ENCODE results near the gene NUSAP1.
"Not testable (repeated sequence)": the region's sequence is repeated elsewhere in the genome, so short reads cannot be mapped to it uniquely, and the experiment has no call there.

The NUSAP1 gene

DNA sequence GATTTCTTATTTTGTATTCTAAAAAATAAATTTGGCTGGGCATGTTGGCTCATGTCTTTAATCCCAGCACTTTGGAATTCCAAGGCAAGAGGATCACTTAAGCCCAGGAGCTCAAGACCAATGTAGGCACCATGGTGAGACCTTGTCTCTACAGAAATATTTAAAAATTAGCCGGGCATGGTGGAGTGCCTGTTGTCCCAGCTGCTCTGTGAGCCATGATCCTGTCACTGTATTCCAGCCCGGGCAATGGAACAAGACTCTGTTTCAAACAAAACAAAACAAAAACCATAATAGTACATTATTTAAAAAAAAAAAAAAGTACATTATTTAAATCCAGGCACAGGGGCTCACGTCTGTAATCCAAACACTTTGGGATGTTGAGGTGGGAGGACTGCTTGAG, 78.8 kb downstream of the NUSAP1 start:
- Mint-ChIP-seq H3K4me3 (no peak overlapping the region), H3K36me3 (ENCODE audit: low read depth) (peaks cover 2% of the 10 kb centered on the region), H3K27me3 (ENCODE audit: low read depth) (no peaks in the 10 kb centered on the region), H3K9me3 (no peaks in the 10 kb centered on the region), H3K27ac (no peak overlapping the region), H3K4me1 (ENCODE audit: low read depth) (peaks cover 9% of the 10 kb centered on the region)

DNA sequence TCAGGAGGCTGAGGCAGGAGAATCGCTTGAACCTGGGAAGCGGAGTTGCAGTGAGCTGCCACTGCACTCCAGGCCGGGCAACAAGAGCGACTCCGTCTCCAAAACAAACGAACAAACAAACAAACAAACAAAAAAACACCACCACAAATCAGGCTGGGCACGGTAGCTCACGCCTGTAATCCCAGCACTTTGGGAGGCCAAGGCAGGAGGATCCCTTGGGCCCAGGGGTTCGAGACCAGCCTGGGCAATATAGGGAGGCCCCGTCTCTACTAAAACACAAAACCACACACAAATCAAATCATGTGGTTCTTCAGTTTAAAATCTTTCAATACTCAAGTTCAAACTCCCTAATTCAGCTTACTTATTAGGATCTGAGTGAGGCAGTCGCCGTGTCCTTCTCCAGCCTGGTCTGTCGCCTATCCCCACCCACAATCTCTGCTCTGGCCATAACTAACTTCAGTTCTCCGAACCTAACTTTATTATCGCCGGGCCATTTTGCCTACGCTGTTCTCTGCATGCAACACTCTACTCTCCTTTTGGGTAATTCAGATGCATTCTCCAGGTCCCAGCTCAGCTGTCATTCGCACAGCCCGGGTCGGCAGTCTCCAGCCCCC, 83.6 kb downstream of the NUSAP1 start:
- Mint-ChIP-seq H3K9me3 (no peaks in the 10 kb centered on the region), H3K27me3 (ENCODE audit: low read depth) (no peaks in the 10 kb centered on the region), H3K4me1 (ENCODE audit: low read depth) (peaks cover 35% of the 10 kb centered on the region), H3K36me3 (ENCODE audit: low read depth) (peaks cover 15% of the 10 kb centered on the region), H3K4me3 (peak overlapping the region; percentile 89), H3K27ac (peak overlapping the region; percentile 95)

DNA sequence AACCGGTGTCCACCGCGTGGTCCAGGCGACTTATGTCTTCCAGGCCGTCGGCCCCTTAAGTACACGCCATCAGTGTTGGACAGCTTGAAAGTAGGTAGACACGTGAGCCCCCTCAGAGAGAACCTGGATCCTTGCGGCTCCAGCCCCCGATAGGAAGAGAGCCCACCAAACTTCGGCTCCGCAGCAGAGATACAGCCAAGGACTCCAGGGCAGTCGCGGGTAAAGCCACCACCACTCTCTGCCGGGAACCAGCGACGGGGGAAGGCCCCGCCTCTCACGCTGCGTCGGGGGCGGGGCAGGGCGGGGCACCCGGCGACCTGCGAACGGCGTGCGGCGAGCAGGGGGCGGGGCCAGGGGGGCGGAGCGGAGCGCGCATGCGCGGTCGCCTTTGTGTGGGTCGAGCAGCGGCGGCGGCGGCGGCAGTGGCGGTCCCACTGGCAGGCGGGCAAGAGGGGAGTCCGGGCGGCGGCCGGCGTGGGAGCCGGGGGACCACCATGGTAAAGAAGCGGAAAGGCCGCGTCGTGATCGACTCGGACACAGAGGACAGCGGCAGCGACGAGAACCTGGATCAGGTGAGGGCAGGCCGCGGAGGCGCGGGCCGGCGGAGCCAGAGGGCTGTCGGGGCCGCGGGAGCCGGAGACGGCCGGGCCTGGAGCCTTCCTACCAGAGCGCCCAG, 84.2 kb downstream of the NUSAP1 start, which contains the start of gene RTF1:
TSS of gene RTF1 (plus strand) at position 354 of the 676 bp plus-strand sequence. CDS start at position 375, 21 bp downstream.
- Mint-ChIP-seq H3K4me3 (peak within 1 kb of the TSS; percentile 89), H3K36me3 (ENCODE audit: low read depth) (peaks cover 15% of the 10 kb centered on the region), H3K27ac (peak within 1 kb of the TSS; percentile 95), H3K27me3 (ENCODE audit: low read depth) (no peaks in the 10 kb centered on the region), H3K9me3 (no peaks in the 10 kb centered on the region), H3K4me1 (ENCODE audit: low read depth) (peaks cover 35% of the 10 kb centered on the region)

DNA sequence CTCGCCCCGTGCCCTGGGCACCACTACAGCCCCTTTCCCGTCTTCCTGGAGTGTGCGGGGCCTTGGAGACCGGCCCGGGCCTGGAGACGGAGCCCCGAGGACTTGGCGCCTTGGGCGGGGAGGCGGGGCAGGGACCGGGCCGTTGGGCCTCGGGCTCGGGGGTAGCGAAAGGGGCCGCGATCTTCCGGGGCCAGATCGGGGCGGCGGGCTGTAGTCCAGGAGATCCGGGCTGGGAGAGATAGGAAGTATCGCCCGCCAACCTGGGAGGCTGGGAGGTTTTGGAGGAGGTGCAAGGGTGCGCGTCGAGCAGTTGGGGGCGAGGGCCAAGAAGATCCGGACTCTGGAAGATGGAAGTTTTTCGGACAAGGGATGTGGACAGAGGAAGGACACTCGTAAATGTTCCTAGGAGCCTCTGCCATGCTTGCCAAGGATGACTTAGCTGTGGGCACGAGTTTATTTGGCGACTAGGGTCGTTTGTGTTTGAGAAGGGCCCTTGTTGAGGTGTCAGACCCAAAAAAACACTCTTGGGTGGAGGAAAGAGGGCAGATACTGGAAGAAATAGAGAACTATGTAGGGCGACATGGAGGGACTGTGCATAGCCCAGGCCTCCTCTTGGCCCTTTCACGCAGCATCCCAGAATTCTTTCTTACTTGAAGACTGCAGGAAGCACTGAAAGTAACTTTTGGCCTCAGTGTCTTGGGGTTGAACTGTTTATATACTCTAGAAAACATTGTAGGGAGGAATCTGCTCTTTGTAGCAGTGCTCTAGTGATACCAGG, 84.9 kb downstream of the NUSAP1 start:
- no peaks in the 10 kb centered on the region for H3K27me3 Mint-ChIP-seq (ENCODE audit: low read depth)
- H3K4me1 Mint-ChIP-seq (ENCODE audit: low read depth): peaks cover 35% of the 10 kb centered on the region

DNA sequence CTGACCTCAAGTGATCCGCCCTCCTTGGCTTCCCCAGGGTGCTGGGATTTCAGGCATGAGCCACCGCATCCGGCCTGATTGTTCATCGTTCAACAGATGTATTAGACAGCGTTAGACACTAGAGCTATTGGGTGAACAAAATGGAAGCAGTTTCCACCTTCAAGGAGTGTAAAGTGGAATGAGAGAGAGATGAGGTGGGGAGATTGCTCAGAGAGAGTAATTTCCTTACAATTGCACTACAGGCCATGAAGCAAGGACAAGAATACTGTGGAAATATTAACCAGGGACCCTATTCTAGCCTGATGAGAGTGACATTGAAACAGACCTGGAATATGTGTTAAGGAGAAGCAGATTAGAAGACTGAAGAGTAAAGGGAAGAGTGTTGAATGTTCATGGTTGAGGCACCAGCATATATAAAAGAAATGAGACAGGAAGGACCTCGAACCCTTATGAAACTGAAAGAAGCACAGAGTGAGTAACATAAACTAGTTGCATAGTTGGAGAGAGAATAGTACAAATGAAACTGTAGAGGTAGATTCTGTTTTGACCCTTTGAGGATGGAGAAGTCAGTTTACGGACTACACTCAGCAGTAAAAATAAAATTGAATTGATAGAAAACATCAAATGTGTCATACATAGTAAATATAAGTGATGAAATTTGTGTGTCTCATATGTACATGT, 91.4 kb downstream of the NUSAP1 start:
- Mint-ChIP-seq H3K4me1 (ENCODE audit: low read depth) (peaks cover 24% of the 10 kb centered on the region), H3K4me3 (peak overlapping the region; percentile 52), H3K9me3 (no peaks in the 10 kb centered on the region), H3K36me3 (ENCODE audit: low read depth) (peaks cover 7% of the 10 kb centered on the region), H3K27ac (peak overlapping the region; percentile 79), H3K27me3 (ENCODE audit: low read depth) (no peaks in the 10 kb centered on the region)

More for the DNA sequence above, 84.9 kb downstream of the NUSAP1 start:
- H3K9me3 Mint-ChIP-seq: no peaks in the 10 kb centered on the region
- peak overlapping the region; percentile 90 for H3K27ac Mint-ChIP-seq
- H3K4me3 Mint-ChIP-seq: peak overlapping the region; percentile 89
- H3K36me3 Mint-ChIP-seq (ENCODE audit: low read depth): peaks cover 15% of the 10 kb centered on the region

DNA sequence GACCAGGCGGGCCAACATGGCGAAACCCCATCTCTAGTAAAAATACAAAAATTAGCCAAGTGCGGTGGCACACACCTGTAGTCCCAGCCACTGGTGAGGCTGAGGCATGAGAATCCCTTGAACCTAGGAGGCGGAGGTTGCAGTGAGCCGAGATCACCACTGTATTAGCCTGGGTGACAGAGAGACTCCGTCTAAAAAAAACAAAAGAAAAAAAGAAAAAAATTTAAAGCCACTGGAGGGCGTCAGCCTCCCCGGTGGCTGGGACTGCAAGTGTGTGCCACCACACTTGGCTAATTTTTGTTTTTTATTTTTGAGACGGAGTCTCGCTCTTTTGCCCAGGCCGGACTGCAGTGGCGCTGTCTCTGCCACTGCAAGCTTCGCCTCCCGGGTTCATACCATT, 92.1 kb downstream of the NUSAP1 start:
- no peaks in the 10 kb centered on the region for H3K27me3 Mint-ChIP-seq (ENCODE audit: low read depth)
- H3K4me1 Mint-ChIP-seq (ENCODE audit: low read depth): peaks cover 27% of the 10 kb centered on the region
- peaks cover 9% of the 10 kb centered on the region for H3K36me3 Mint-ChIP-seq (ENCODE audit: low read depth)
- H3K27ac Mint-ChIP-seq: peak overlapping the region; percentile 79
- H3K9me3 Mint-ChIP-seq: no peaks in the 10 kb centered on the region
- peak overlapping the region; percentile 52 for H3K4me3 Mint-ChIP-seq

DNA sequence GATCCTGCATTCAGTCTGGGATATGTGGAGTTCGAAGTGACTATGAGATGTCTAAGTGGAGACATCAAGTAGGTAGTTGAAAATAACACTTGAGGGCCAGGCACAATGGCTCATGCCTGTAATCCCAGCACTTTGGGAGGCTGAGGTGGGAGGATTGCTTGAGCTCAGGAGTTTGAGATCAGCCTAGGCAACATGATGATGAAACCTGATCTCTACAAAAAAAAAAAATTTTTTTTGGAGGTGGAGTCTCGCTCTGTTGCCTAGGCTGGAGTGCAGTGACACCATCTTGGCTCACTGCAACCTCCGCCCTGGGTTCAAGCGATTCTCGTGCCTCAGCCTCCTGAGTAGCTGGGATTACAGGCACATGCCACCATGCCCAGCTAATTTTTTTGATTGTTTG, 93.2 kb downstream of the NUSAP1 start:
- peaks cover 21% of the 10 kb centered on the region for H3K4me1 Mint-ChIP-seq (ENCODE audit: low read depth)
- not testable (repeated sequence) for H3K27me3 Mint-ChIP-seq (ENCODE audit: low read depth); H3K4me3 Mint-ChIP-seq; H3K9me3 Mint-ChIP-seq; H3K36me3 Mint-ChIP-seq (ENCODE audit: low read depth)
- H3K27ac Mint-ChIP-seq: peak overlapping the region; percentile 6

DNA sequence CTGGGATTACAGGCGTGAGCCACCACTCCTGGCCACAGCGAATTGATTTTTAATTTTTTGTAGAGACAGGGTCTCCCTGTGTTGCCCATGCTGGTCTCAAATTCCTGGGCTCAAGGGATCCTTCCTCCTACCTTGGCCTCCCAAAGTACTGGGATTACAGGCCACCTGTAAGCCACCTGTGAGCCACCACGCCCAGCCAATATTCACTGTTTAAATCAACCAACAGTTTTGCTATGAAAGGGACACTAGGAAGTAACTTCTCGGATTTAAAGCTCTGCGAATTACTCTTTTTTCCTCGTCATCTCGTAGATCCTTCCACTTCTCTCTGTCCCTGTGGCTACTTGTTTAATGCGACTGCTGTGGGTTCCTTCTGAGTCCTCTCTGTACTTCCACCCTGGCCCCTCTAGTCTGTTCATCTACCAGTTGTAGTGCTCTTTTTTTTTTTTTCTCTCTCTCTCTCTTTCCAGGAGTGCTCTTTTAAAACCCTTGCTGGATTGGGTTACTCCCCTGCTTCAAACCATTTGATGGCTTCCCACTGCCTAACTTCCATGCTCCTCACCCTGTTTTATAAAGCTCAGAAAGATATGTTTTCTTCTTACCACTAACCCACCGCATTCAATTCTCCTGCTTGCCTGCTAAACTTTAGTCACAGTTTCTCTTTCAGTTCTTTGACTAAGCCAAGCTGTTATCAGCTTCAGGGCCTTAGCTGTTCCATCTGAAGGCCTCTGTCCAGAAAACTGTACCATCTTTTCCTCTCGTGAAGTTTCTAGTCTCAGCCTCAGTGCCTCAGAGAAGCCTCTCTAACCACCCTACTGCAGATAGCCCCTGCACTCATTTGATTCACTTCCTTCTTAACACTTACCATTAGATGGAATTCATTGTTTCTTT, 96.6 kb downstream of the NUSAP1 start:
- no peaks in the 10 kb centered on the region for H3K27me3 Mint-ChIP-seq (ENCODE audit: low read depth)
- peak overlapping the region; percentile 91 for H3K27ac Mint-ChIP-seq
- H3K4me3 Mint-ChIP-seq: peak overlapping the region; percentile 69
- H3K9me3 Mint-ChIP-seq: no peaks in the 10 kb centered on the region
- H3K36me3 Mint-ChIP-seq (ENCODE audit: low read depth): peaks cover 5% of the 10 kb centered on the region
- peaks cover 17% of the 10 kb centered on the region for H3K4me1 Mint-ChIP-seq (ENCODE audit: low read depth)

Data from T-helper 1 cell treated with Interleukin-12 subunit alpha and Interleukin-12 subunit beta and Interleukin-4 antibody, amounts not matched to agents 30 μg/mL and 1 μg/mL, for 36 hours (primary cell).